Smooth muscle cell (in vitro differentiated cells): ENCODE results near the gene NRGN. TPM values are rescaled to one million over a fixed set of nuclear protein-coding genes. Genes with fewer than 3 reads are reported as not detected.

Source experiments
- DNase-seq: peaks from one replicate; lab custom pipeline; 2025; ENCODE audit not compliant: unreplicated experiment; lab: John Stamatoyannopoulos, UW
- H2AFZ ChIP-seq: fragments of 200-600 bp; sonication (generic); 2 replicates; pipeline ENCODE4 v1.6.0; 2016; ENCODE audit warnings: antibody characterized with exemption, low read depth, mild to moderate bottlenecking
- H3F3A ChIP-seq: fragments of 200-600 bp; sonication (generic); 2 replicates; pipeline ENCODE4 v1.6.0; 2017; ENCODE audit warnings: antibody characterized with exemption, low read depth
- H3K27ac ChIP-seq: fragments of 200-600 bp; sonication (generic); 2 replicates; pipeline ENCODE4 v1.5.1; 2016; ENCODE audit warnings: low read depth, mild to moderate bottlenecking
- H3K27me3 ChIP-seq: fragments of 200-600 bp; sonication (generic); 2 replicates; pipeline ENCODE4 v1.6.1; 2016; ENCODE audit warnings: low read depth, mild to moderate bottlenecking
- H3K36me3 ChIP-seq: fragments of 200-600 bp; sonication (generic); 2 replicates; pipeline ENCODE4 v1.5.1; 2016; ENCODE audit warnings: low read depth
- H3K4me1 ChIP-seq: fragments of 200-600 bp; sonication (generic); 2 replicates; pipeline ENCODE4 v1.5.1; 2016; ENCODE audit warnings: low read depth
- H3K4me2 ChIP-seq: fragments of 200-600 bp; sonication (generic); 2 replicates; pipeline ENCODE4 v1.6.0; 2016; ENCODE audit warnings: mild to moderate bottlenecking
- H3K4me3 ChIP-seq: fragments of 200-600 bp; sonication (generic); 2 replicates; pipeline ENCODE4 v1.5.1; 2016; ENCODE audit warnings: mild to moderate bottlenecking
- H3K79me2 ChIP-seq: fragments of 200-600 bp; sonication (generic); 2 replicates; pipeline ENCODE4 v1.6.0; 2016; ENCODE audit warnings: low read depth, mild to moderate bottlenecking
- H3K9ac ChIP-seq: fragments of 200-600 bp; sonication (generic); 2 replicates; pipeline ENCODE4 v1.6.0; 2016; ENCODE audit warnings: low read depth
- H3K9me3 ChIP-seq: fragments of 200-600 bp; sonication (generic); replicated peaks from 2 replicates; pipeline ENCODE4 v1.5.1; 2016; ENCODE audit warnings: low read depth
- H4K20me1 ChIP-seq: fragments of 200-600 bp; sonication (generic); 2 replicates; pipeline ENCODE4 v1.6.0; 2016; ENCODE audit warnings: low read depth
- WGBS: methylation state at CpG from one replicate; pipeline ENCODE4 v1.1.7; 2016; ENCODE audit warnings: low lambda C conversion rate; 5-methylcytosine and 5-hydroxymethylcytosine counted together
- polyA plus RNA-seq: library from polyadenylated mRNA; unstranded; fragments of >200 nt; fragmentation: Nextera tagmentation; extraction: Ambion mirVana; gene quantifications from 2 replicates; pipeline ENCODE4 v1.2.1, GENCODE V29; 2016
- total RNA-seq: library from RNA; depleted of rRNA; stranded (reverse); fragments of >200 nt; gene quantifications from 2 replicates; pipeline ENCODE4 v1.2.3, GENCODE V29; 2014
- TF ChIP-seq, protein P1 (sequence below): fragments of 200-600 bp; sonication (generic); IDR thresholded peaks from 2 replicates; pipeline ENCODE4 v1.5.1; 2017; ENCODE audit warnings: borderline replicate concordance, mild to moderate bottlenecking, antibody characterized with exemption; ENCODE audit not compliant: insufficient read depth, poor library complexity, severe bottlenecking

The NRGN gene
- total and polyA plus RNA-seq, 2 experiments from 2014 or later = 1.2 to 2.0 TPM

DNA sequence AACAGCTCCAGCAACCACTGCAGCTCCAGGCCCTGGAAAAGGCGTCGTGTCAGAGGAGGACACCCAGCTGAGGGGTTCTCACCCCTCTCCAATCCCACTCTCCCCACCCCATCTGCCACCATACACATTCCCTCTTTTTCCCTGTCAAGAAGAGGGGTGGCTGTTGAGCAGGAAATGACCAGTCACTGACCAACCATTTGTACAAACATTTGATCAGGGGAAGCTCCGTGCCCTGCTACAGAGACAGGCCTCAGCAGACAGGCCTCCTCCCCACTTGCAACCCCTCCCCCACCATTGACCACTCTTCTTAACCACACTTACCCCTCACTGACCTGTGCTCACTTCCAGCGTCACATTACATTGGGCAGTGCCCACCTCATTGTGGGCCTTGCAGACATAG is 14.6 kb downstream of the NRGN start:
- no peaks in the 10 kb centered on the region for H3K79me2 ChIP-seq
- H3K9ac ChIP-seq = no peak overlapping the region
- H3K4me3 ChIP-seq = no peak overlapping the region
- WGBS = 86% methylated on average over 4 of the region's 4 CpGs
- H3K4me1 ChIP-seq = peaks cover 7% of the 10 kb centered on the region
- H3K36me3 ChIP-seq = no peaks in the 10 kb centered on the region
- H3K27me3 ChIP-seq = peaks cover 71% of the 10 kb centered on the region
- no peaks in the 10 kb centered on the region for H3K9me3 ChIP-seq
- H4K20me1 ChIP-seq = no peaks in the 10 kb centered on the region
- no peaks in the 10 kb centered on the region for H3F3A ChIP-seq
- H3K4me2 ChIP-seq = no peak overlapping the region
- H3K27ac ChIP-seq = no peak overlapping the region
- no peak for DNase-seq
- H2AFZ ChIP-seq = no peak overlapping the region
- TF ChIP-seq, protein P1, sequence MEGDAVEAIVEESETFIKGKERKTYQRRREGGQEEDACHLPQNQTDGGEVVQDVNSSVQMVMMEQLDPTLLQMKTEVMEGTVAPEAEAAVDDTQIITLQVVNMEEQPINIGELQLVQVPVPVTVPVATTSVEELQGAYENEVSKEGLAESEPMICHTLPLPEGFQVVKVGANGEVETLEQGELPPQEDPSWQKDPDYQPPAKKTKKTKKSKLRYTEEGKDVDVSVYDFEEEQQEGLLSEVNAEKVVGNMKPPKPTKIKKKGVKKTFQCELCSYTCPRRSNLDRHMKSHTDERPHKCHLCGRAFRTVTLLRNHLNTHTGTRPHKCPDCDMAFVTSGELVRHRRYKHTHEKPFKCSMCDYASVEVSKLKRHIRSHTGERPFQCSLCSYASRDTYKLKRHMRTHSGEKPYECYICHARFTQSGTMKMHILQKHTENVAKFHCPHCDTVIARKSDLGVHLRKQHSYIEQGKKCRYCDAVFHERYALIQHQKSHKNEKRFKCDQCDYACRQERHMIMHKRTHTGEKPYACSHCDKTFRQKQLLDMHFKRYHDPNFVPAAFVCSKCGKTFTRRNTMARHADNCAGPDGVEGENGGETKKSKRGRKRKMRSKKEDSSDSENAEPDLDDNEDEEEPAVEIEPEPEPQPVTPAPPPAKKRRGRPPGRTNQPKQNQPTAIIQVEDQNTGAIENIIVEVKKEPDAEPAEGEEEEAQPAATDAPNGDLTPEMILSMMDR = no peak

DNA sequence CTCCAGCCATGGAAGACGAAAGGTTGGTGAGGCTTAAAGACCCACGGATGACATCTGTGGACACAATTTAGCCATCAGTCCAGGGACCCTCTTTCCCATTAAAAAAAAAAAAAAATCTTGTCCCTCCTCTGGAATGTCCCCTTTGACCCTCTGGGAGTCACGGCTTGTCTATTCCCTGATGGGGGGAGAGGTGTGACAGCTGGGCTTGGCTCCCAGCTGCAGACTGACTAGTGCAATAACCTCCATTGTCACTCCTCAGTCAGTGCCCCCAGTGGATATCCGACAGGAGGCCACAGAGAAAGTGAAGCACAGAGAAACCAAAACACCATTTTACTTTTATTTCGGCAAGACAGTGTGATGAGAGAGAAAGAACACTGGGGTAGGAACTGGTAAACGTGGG is 15.0 kb downstream of the NRGN start:
- no peak overlapping the region for H3K27ac ChIP-seq
- H3K4me1 ChIP-seq = peaks cover 11% of the 10 kb centered on the region
- no peaks in the 10 kb centered on the region for H4K20me1 ChIP-seq
- TF ChIP-seq, protein P1 = no peak
- no peak overlapping the region for H3K4me3 ChIP-seq
- H3K9me3 ChIP-seq = no peaks in the 10 kb centered on the region
- WGBS = 86% methylated on average over 6 of the region's 6 CpGs
- no peaks in the 10 kb centered on the region for H3K79me2 ChIP-seq
- H2AFZ ChIP-seq = no peak overlapping the region
- no peak overlapping the region for H3K9ac ChIP-seq
- no peak for DNase-seq
- H3K4me2 ChIP-seq = no peak overlapping the region
- peaks cover 71% of the 10 kb centered on the region for H3K27me3 ChIP-seq
- H3K36me3 ChIP-seq = no peaks in the 10 kb centered on the region
- H3F3A ChIP-seq = no peaks in the 10 kb centered on the region

DNA sequence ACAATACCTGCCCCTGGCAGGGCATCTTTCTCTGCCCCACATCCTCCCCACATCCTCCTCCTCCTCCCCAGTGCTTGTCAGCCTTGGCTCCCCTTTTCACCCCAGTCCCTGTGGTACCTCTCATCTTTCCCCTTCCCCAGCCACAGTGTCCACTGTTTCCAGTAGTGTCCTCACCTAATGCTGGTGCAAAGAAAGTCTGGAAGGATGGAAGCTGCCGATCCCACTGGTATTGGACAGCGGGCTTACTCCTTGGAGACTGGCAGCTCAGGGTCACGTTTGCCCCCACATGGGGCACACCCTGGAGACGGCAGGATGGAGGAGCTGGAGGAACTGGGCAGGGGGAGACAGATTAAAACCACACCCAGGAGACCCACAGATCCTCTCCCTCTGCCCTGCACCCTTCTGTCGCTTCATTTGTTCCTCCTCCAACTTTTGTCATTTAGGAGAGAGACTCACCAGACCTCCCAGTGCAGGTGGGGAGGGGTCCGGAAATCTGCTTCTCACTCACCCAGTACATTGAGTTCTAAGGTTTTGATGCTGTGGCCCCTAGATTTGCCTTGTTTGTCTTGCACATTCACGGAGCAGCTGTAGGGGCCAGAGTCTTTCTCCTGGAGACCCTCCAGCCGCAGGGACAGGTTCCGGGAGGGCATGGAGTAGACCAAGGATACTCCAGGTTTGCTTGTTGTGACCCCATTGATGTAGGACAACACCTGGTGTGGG is 16.5 kb downstream of the NRGN start:
- Histone ChIP-seq H3K4me2 (no peak overlapping the region), H4K20me1 (peaks cover 9% of the 10 kb centered on the region), H3F3A (no peaks in the 10 kb centered on the region), H3K36me3 (no peaks in the 10 kb centered on the region), H3K79me2 (no peaks in the 10 kb centered on the region), H2AFZ (no peak overlapping the region), H3K9me3 (no peaks in the 10 kb centered on the region), H3K9ac (no peak overlapping the region), H3K27me3 (peaks cover 71% of the 10 kb centered on the region), H3K4me1 (peaks cover 24% of the 10 kb centered on the region), H3K27ac (no peak overlapping the region), H3K4me3 (no peak overlapping the region)
- TF ChIP-seq, protein P1 = no peak
- WGBS = 78% methylated on average over 9 of the region's 9 CpGs
- no peak for DNase-seq

DNA sequence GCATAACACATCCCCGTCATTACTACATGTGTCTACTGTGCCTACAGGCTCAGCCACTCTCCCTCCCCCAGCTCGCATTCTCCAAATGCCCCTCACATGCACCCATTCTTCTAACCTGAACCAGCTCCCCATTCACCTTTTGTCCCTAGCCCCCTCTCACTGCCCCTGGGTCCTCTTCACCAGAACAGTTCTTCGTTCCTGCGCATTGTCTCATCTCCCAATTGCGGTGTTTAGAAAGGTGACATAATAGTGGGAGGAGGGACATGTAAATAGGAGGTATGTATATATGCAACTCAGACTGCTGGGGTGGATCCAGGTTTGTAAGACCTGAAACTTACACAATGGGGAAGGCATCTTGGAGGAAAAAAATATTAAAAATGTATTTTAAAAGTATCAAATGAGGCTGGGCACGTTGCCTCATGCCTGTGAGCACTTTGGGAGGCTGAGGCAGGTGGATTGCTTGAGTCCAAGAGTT is 17.0 kb downstream of the NRGN start:
- Histone ChIP-seq H3K79me2 (no peaks in the 10 kb centered on the region), H3K36me3 (no peaks in the 10 kb centered on the region), H3K4me1 (peaks cover 29% of the 10 kb centered on the region), H3K27me3 (peaks cover 71% of the 10 kb centered on the region), H4K20me1 (peaks cover 15% of the 10 kb centered on the region), H3K4me3 (no peak overlapping the region), H3K9me3 (no peaks in the 10 kb centered on the region), H3K4me2 (no peak overlapping the region), H2AFZ (no peak overlapping the region), H3K27ac (no peak overlapping the region), H3F3A (no peaks in the 10 kb centered on the region), H3K9ac (no peak overlapping the region)
- DNase-seq = no peak
- 83% methylated on average over 6 of the region's 6 CpGs for WGBS
- TF ChIP-seq, protein P1 = no peak
